Stimulated activated CD8-positive, alpha-beta memory T cell treated with anti-CD3 and anti-CD28 coated beads, Interleukin-2, amount 100 ng/mL, for 1 hour (primary cell): ENCODE measurements around the gene SRPRB.
"Not testable (repeated sequence)": the region's sequence is repeated elsewhere in the genome, so short reads cannot be mapped to it uniquely, and the experiment has no call there.

ENCODE experiments used
- DNase-seq, 2 donors: peaks; one replicate each; pipeline ENCODE4 v3.0.0-alpha.2; 2020; ENCODE audit warnings: low read depth in 2 of 2

The SRPRB gene

GRCh38 chr3:133777807-133778568 lies 27.6 kb upstream of the SRPRB start:
- no peak for DNase-seq

GRCh38 chr3:133779626-133780203 lies 25.9 kb upstream of the SRPRB start:
- DNase-seq, result no peak

GRCh38 chr3:133780756-133781155 lies 24.9 kb upstream of the SRPRB start:
- not testable (repeated sequence) for DNase-seq

GRCh38 chr3:133781570-133781969 lies 24.0 kb upstream of the SRPRB start:
- DNase-seq, result no peak

- no peak for DNase-seq
Measured at GRCh38 chr3:133782454-133782853, 23.2 kb upstream of the SRPRB start.

GRCh38 chr3:133783762-133784161 lies 21.9 kb upstream of the SRPRB start:
- no peak for DNase-seq

GRCh38 chr3:133788024-133788423 lies 17.6 kb upstream of the SRPRB start:
- no peak for DNase-seq

GRCh38 chr3:133792171-133792763 lies 13.3 kb upstream of the SRPRB start:
- DNase-seq, result no peak

- no peak for DNase-seq
Measured at GRCh38 chr3:133797396-133798105, 8.1 kb upstream of the SRPRB start.

GRCh38 chr3:133799794-133800585 lies 5.6 kb upstream of the SRPRB start:
- no peak for DNase-seq

- DNase-seq, result no peak
Measured at GRCh38 chr3:133803469-133803868, 2.1 kb upstream of the SRPRB start.

GRCh38 chr3:133804896-133805295 lies 719 bp upstream of the SRPRB start:
- DNase-seq, result no peak

GRCh38 chr3:133805384-133805701 lies 272 bp upstream of the SRPRB start:
- DNase-seq, result no peak

- no peak for DNase-seq
Measured at GRCh38 chr3:133812872-133813271, 7.3 kb downstream of the SRPRB start.

- no peak for DNase-seq
Measured at GRCh38 chr3:133815386-133815785, 9.8 kb downstream of the SRPRB start.

GRCh38 chr3:133820129-133820528 lies 14.5 kb downstream of the SRPRB start:
- no peak for DNase-seq

- no peak for DNase-seq
Measured at GRCh38 chr3:133820889-133821675, 15.5 kb downstream of the SRPRB start.

GRCh38 chr3:133821767-133822638 lies 16.4 kb downstream of the SRPRB start:
- no peak for DNase-seq

- DNase-seq, result no peak
Measured at GRCh38 chr3:133824961-133825485, 19.4 kb downstream of the SRPRB start.
